Measurements from ENCODE around the gene GLRX5.

- TF ChIP-seq, protein P1, sequence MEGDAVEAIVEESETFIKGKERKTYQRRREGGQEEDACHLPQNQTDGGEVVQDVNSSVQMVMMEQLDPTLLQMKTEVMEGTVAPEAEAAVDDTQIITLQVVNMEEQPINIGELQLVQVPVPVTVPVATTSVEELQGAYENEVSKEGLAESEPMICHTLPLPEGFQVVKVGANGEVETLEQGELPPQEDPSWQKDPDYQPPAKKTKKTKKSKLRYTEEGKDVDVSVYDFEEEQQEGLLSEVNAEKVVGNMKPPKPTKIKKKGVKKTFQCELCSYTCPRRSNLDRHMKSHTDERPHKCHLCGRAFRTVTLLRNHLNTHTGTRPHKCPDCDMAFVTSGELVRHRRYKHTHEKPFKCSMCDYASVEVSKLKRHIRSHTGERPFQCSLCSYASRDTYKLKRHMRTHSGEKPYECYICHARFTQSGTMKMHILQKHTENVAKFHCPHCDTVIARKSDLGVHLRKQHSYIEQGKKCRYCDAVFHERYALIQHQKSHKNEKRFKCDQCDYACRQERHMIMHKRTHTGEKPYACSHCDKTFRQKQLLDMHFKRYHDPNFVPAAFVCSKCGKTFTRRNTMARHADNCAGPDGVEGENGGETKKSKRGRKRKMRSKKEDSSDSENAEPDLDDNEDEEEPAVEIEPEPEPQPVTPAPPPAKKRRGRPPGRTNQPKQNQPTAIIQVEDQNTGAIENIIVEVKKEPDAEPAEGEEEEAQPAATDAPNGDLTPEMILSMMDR (IDR thresholded peaks at IDR 0.05) = no peak
- no peak for TF ChIP-seq POLR2A (IDR thresholded peaks at IDR 0.05)
Measured at GRCh38 chr14:95545515-95546168, 10.8 kb downstream of the GLRX5 start.
